K562 (cell line): Measurements from ENCODE around the gene RSF1. TPM values are rescaled to one million over a fixed set of nuclear protein-coding genes. Genes with fewer than 3 reads are reported as not detected.

Source experiments
- ATAC-seq: fragments of 200-7000 bp; cut with Tn5 transposase; 3 replicates; pipeline ENCODE4 v1.9.1; 2020; ENCODE audit warnings: moderate library complexity
- BruUV-seq: library from RNA; stranded (reverse); fragments of 400-500 nt; replicated peaks from 2 replicates; lab custom pipeline; 2021; lab: Mats Ljungman, UMichigan
- CTCF ChIA-PET: fragments of 300-600 bp; formaldehyde crosslinking; extraction: SDS; loops from one replicate; lab custom pipeline; 2021; ENCODE audit warnings: low intra/inter-chr PET ratio; lab: Yijun Ruan, JAX
- POLR2A ChIA-PET: fragments of 300-600, 350-650 bp; sonication (Branson Sonifier 250); formaldehyde crosslinking; extraction: SDS; loops from one replicate; lab custom pipeline; 2021; ENCODE audit warnings: antibody characterized with exemption, inconsistent platforms; lab: Yijun Ruan, JAX
- DNase-seq, 4 experiments: peaks; one replicate each; pipeline versions ENCODE4 v3.0.0 to v3.0.0-alpha.2; 2011 to 2018; ENCODE audit warnings: low spot score in 3 of 4, mixed read lengths in 3 of 4; ENCODE audit errors: extremely low read depth in 1 of 4
- FAIRE-seq: peaks from 2 replicates; lab custom pipeline; 2011; peaks lifted over from hg19 to GRCh38; lab: Jason Lieb, UNC
- H2AFZ ChIP-seq: 2 replicates; pipeline ENCODE4 v1.6.0; 2011; ENCODE audit warnings: low read depth, low read length, control low read depth, inconsistent platforms
- H3K27ac ChIP-seq: fragments of 200-600 bp; 3 replicates; pipeline ENCODE4 v1.8.0; 2011; ENCODE audit warnings: low read depth, mild to moderate bottlenecking, control low read depth, inconsistent platforms, low read length, moderate library complexity, mixed read lengths; ENCODE audit errors: extremely low read depth
- H3K27me3 ChIP-seq, 2 experiments: fragments of 300-600 bp in 1 of 2; 2 replicates in 1 of 2; 3 replicates in 1 of 2; pipeline versions ENCODE4 v1.6.0 to v1.8.0; 2011; ENCODE audit warnings: inconsistent platforms in 2 of 2, low read length in 2 of 2, mild to moderate bottlenecking in 1 of 2, mixed read lengths in 1 of 2, moderate library complexity in 1 of 2; ENCODE audit not compliant: control insufficient read depth in 2 of 2, insufficient read depth in 2 of 2
- H3K36me3 ChIP-seq: fragments of 300-600 bp; 3 replicates; pipeline ENCODE4 v1.8.0; 2011; ENCODE audit warnings: mild to moderate bottlenecking, low read length, inconsistent platforms; ENCODE audit not compliant: control insufficient read depth, insufficient read depth
- H3K4me1 ChIP-seq, 2 experiments: fragments of 200-600 bp in 1 of 2; replicated peaks in 1 of 2; 2 replicates in 1 of 2; 3 replicates in 1 of 2; pipeline versions ENCODE4 v1.5.1 to v1.8.0; 2011; ENCODE audit warnings: inconsistent platforms in 2 of 2, low read length in 2 of 2, mild to moderate bottlenecking in 1 of 2, mixed read lengths in 1 of 2, moderate library complexity in 1 of 2; ENCODE audit not compliant: control insufficient read depth in 2 of 2, insufficient read depth in 2 of 2
- H3K4me2 ChIP-seq: 2 replicates; pipeline ENCODE4 v1.6.1; 2011; ENCODE audit warnings: low read length, control low read depth, inconsistent platforms, mixed read lengths; ENCODE audit not compliant: insufficient read depth
- H3K4me3 ChIP-seq: fragments of 200-600 bp; sonication (generic), shearing (Covaris generic); 2 replicates; pipeline ENCODE4 v1.5.1; 2016; ENCODE audit warnings: control low read depth, inconsistent platforms
- H3K79me2 ChIP-seq: fragments of 200-600 bp; 3 replicates; pipeline ENCODE4 v1.8.0; 2011; ENCODE audit warnings: low read length, inconsistent platforms; ENCODE audit not compliant: control insufficient read depth, insufficient read depth
- H3K9ac ChIP-seq, 2 experiments: 2 replicates each; pipeline versions ENCODE4 v1.6.0 to v1.6.1; 2011; ENCODE audit warnings: low read depth in 2 of 2, low read length in 2 of 2, control low read depth in 1 of 2, inconsistent platforms in 1 of 2, mild to moderate bottlenecking in 1 of 2, mixed read lengths in 1 of 2; ENCODE audit not compliant: insufficient read depth in 1 of 2
- H3K9me1 ChIP-seq: one replicate; pipeline ENCODE4 v1.6.0; 2011; ENCODE audit warnings: inconsistent platforms, mild to moderate bottlenecking, low read length, moderate library complexity; ENCODE audit not compliant: control insufficient read depth, insufficient read depth
- H3K9me3 ChIP-seq: replicated peaks from 2 replicates; pipeline ENCODE4 v1.5.1; 2011; ENCODE audit warnings: low read depth, low read length, inconsistent platforms; ENCODE audit not compliant: control insufficient read depth, insufficient read depth
- H4K20me1 ChIP-seq: replicated peaks from 2 replicates; pipeline ENCODE4 v1.6.1; 2011; ENCODE audit warnings: low read length, inconsistent platforms, mixed read lengths; ENCODE audit not compliant: control insufficient read depth, insufficient read depth
- CBFA2T3 ChIP-seq: fragments of 450-650 bp; IDR thresholded peaks from 2 replicates; pipeline ENCODE4 v1.6.1; 2017
- HCFC1 ChIP-seq: IDR thresholded peaks from 2 replicates; pipeline ENCODE4 v1.6.1; 2012; ENCODE audit warnings: low read depth, low read length, improper control_type of control experiment
- WGBS: fragments of 100-300 bp; shearing (Covaris generic); methylation state at CpG from one replicate; pipeline ENCODE4 v1.1.6; 2016; ENCODE audit warnings: low coverage, mixed read lengths; ENCODE audit not compliant: insufficient coverage; ENCODE audit errors: missing lambda C conversion rate; 5-methylcytosine and 5-hydroxymethylcytosine counted together
- in situ Hi-C: fragments of 300-500 bp; cut with MboI; formaldehyde crosslinking; loops from 4 replicates; pipeline ENCODE4 v1.15.0; 2018; ENCODE audit warnings: inconsistent platforms, mixed read lengths
- intact Hi-C: fragments of 100-400 bp; cut with micrococcal nuclease; formaldehyde crosslinking; loops from 2 replicates; pipeline ENCODE4 v1.14.2; 2022
- polyA plus RNA-seq, 8 experiments: library from polyadenylated mRNA; depleted of rRNA in 4 of 8; stranded (reverse) in 5 of 8; unstranded in 3 of 8; fragments of >200 nt; fragmentation: Nextera tagmentation in 2 of 8; fragmentation: Illumina TruSeq in 1 of 8; extraction: Ambion mirVana in 2 of 8; extraction: Trizol in 1 of 8; gene quantifications; 2 replicates each; pipeline versions ENCODE4 v1.2.1 to v1.2.3, GENCODE V29; 2011 to 2014; ENCODE audit warnings: inconsistent platforms in 1 of 8, missing spikeins in 1 of 8
- total RNA-seq, 7 experiments: library from RNA; depleted of rRNA in 6 of 7; stranded (reverse); fragments of >200 nt in 6 of 7; fragmentation: Illumina TruSeq in 2 of 7; extraction: Trizol in 2 of 7; gene quantifications; 2 replicates each; pipeline versions ENCODE4 v1.2.1 to v1.2.3, GENCODE V29; 2011 to 2021; ENCODE audit warnings: low replicate concordance in 1 of 7
- TF ChIP-seq, protein P1 (sequence below), 2 experiments: IDR thresholded peaks; 2 replicates each; pipeline ENCODE4 v1.6.1; 2012; ENCODE audit warnings: improper control_type of control experiment in 2 of 2, low read depth in 2 of 2, low read length in 2 of 2, borderline replicate concordance in 1 of 2

RSF1 gene
- total and polyA plus RNA-seq, 9 of the 15 experiments (the other 6 are each of a cell fraction or from before 2014, with no cell fraction given) = 9.7 to 63.6 (median 42.8) TPM

DNA sequence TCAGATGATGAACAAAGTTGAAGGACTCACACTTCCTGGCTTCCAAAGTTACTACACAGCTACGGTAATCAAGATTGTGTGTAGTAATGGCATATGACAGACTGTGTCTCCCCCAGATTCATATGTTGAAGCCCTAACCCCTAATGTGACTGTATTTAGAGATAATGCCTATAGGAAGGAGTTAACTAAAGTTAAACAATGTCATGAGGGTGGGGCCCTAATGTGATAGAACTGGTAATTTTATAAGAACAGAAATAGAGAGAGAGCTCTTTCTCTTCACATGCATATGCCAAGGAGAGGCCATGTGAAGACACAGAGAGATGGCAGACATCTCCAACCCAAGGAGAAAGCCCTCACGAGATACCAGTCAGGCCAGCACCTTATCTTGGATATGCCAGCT is 8.4 kb upstream of the RSF1 start:
- H3K9me1 ChIP-seq = no peaks in the 10 kb centered on the region
- H3K4me3 ChIP-seq = no peak overlapping the region
- no peaks in the 10 kb centered on the region for H3K27me3 ChIP-seq
- no peak overlapping the region for H3K27ac ChIP-seq
- WGBS = 17% methylated on average over 2 of the region's 2 CpGs
- H3K36me3 ChIP-seq = no peaks in the 10 kb centered on the region
- H3K4me2 ChIP-seq = no peak overlapping the region
- ATAC-seq (no peak), FAIRE-seq (no peak), DNase-seq (no peak)
- H2AFZ ChIP-seq = no peak overlapping the region
- intact Hi-C loops = no loop called here
- peaks cover 0 to 2% of the 10 kb centered on the region in 2 experiments; a peak in 2 of 5 replicates for H3K4me1 ChIP-seq
- TF ChIP-seq HCFC1 = no peak
- TF ChIP-seq CBFA2T3 = peak; percentile 28; the same call in 1 of the 2 replicates
- no peaks in the 10 kb centered on the region for H3K79me2 ChIP-seq
- H4K20me1 ChIP-seq = no peaks in the 10 kb centered on the region
- no TSS peak for BruUV-seq
- no peaks in the 10 kb centered on the region for H3K9me3 ChIP-seq
- CTCF ChIA-PET = no interaction called here
- in situ Hi-C loops = no loop called here
- no peak overlapping the region for H3K9ac ChIP-seq
- POLR2A ChIA-PET = interaction anchor here (0.6 kb wide), 1 partner anchor 1082 kb away, joined by 4 read pairs; no protein-coding TSS in a partner anchor

DNA sequence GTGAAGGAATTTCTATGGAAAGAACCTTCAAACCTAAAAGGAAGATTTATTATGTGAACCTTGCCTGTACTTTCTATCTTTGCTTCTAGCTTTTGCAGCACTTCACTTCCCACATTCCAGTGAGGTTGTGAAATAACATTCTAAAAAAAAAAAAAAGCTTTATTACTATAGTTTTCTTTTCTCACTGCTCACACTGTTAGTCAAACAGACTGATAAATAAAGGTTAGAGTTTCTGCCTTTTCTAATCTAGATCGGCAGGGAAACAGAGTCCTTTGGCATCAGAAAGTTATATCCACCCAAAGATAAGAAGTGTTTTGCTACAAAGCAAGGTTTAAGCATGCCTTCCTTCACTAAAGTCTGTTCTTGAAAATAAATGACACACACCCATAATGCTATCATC is 3.3 kb upstream of the RSF1 start:
- Histone ChIP-seq H3K36me3 (no peaks in the 10 kb centered on the region), H3K4me1 (peaks cover 9 to 22% of the 10 kb centered on the region in 2 experiments; a peak in 4 of 5 replicates), H3K9me3 (no peaks in the 10 kb centered on the region), H4K20me1 (peaks cover 10% of the 10 kb centered on the region), H3K4me3 (no peak overlapping the region), H3K9me1 (no peaks in the 10 kb centered on the region), H2AFZ (no peak overlapping the region), H3K9ac (no peak overlapping the region), H3K4me2 (no peak overlapping the region), H3K27ac (no peak overlapping the region), H3K79me2 (peaks cover 21% of the 10 kb centered on the region), H3K27me3 (no peaks in the 10 kb centered on the region)
- DNase-seq (no peak), ATAC-seq (no peak), FAIRE-seq (no peak)
- in situ Hi-C loops = no loop called here
- intact Hi-C loops = loop anchor here (5.0 kb wide), 1 partner anchor 224 kb away; no protein-coding TSS in a partner anchor
- POLR2A ChIA-PET = interaction anchor here (0.6 kb wide), 1 partner anchor 1335 kb away, joined by 4 read pairs; no protein-coding TSS in a partner anchor
- CTCF ChIA-PET = no interaction called here
- WGBS = 3% methylated on average over 1 of the region's 1 CpG
- BruUV-seq = no TSS peak
- TF ChIP-seq, protein P1, sequence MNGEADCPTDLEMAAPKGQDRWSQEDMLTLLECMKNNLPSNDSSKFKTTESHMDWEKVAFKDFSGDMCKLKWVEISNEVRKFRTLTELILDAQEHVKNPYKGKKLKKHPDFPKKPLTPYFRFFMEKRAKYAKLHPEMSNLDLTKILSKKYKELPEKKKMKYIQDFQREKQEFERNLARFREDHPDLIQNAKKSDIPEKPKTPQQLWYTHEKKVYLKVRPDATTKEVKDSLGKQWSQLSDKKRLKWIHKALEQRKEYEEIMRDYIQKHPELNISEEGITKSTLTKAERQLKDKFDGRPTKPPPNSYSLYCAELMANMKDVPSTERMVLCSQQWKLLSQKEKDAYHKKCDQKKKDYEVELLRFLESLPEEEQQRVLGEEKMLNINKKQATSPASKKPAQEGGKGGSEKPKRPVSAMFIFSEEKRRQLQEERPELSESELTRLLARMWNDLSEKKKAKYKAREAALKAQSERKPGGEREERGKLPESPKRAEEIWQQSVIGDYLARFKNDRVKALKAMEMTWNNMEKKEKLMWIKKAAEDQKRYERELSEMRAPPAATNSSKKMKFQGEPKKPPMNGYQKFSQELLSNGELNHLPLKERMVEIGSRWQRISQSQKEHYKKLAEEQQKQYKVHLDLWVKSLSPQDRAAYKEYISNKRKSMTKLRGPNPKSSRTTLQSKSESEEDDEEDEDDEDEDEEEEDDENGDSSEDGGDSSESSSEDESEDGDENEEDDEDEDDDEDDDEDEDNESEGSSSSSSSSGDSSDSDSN (IDR thresholded peaks at IDR 0.05; ENCODE audit: borderline replicate concordance in 1 of 2, low read depth in 2 of 2, low read length in 2 of 2) = no peak
